GM18508 (cell line): Measurements from ENCODE around the gene CRACDL.

Experiments used
- ATAC-seq: cut with Tn5 transposase; IDR thresholded peaks from one replicate; pipeline ENCODE4 v1.9.1; 2021; ENCODE audit warnings: moderate number of reproducible peaks; ENCODE audit not compliant: insufficient read depth, unreplicated experiment

The CRACDL gene

GRCh38 chr2:98866033-98866432 is 70.0 kb downstream of the CRACDL start:
- no peak for ATAC-seq

GRCh38 chr2:98861601-98862000 is 74.4 kb downstream of the CRACDL start:
- ATAC-seq: no peak

DNA sequence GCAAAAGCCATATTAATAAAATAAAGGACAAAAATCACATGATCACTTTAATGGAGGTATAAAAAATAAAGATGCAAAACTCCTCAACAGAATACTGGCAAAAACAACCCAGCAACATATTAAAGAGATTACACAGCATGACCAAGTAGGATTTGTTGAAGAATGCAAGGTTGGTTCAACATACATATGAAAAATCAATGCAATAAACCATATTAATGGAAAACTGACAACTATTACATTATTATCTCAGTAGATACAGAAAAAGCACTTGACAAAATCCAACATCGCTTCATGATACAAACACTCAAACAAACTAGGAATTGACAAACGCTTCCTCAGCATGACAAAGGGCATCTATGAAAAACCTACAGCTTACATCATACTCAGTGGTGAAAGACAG is 76.7 kb downstream of the CRACDL start:
- ATAC-seq: no peak

- no peak for ATAC-seq
Observed at GRCh38 chr2:98857001-98857400, 79.0 kb downstream of the CRACDL start.

- ATAC-seq: no peak
Observed at GRCh38 chr2:98854682-98855081, 81.3 kb downstream of the CRACDL start.

- no peak for ATAC-seq
Observed at GRCh38 chr2:98852932-98853331, 83.1 kb downstream of the CRACDL start.

DNA sequence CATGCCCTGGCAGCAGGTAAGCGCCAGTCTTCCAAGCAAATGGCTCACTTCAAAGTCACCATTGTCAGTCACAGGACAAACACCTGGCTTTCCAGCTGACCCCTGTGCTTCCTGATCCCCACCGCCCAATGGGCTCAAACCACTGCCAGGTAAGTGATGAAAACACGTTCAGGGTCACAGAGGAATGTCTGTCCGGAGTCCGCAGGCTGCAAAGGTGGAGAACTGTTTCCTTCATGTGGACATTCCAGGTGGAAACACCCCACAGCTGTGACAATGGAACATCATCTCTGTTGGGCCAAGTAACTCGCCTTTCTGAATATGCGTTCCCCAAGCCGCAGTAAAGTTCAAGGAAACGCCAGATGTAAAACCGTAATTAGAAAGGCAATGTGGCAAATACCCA is 86.0 kb downstream of the CRACDL start:
- ATAC-seq: no peak

GRCh38 chr2:98849113-98849512 is 86.9 kb downstream of the CRACDL start:
- ATAC-seq: no peak

GRCh38 chr2:98847853-98848252 is 88.2 kb downstream of the CRACDL start:
- ATAC-seq: no peak

DNA sequence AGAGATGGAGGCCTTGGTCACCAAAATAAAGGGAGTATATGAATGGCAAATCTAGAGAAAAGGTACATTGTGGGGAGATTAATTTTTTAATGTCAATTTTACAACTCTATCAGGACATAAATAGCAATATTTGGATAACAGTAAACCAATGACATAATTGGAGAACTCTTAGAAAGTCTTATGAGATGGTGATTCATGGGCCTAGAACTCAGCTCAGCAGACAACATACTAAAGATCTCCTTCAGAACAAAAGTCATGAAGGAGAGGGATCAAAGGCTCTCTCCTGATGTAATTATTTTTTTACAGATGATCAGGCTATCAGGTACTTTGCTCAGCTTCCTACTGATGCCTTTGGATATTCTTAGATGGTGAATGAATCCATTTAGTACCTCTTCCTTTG is 90.0 kb downstream of the CRACDL start:
- ATAC-seq: no peak

DNA sequence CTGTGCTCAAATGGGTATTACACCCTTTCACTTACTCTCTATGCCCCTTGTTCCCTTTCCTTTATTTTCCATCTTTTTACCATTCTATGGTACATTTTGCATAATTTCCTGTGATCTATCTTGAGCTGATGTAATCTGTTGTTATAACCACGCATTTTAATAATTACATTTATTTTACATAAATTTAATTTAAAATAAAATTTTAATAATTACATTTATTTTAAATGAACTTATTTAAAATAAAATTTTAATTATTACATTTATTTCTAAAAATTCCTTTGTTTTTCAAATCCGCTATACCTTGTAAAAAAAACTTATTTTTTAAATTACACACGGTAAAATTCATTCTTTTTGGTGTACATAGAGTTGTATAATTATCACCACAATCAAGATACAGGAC is 93.9 kb downstream of the CRACDL start:
- ATAC-seq: no peak

DNA sequence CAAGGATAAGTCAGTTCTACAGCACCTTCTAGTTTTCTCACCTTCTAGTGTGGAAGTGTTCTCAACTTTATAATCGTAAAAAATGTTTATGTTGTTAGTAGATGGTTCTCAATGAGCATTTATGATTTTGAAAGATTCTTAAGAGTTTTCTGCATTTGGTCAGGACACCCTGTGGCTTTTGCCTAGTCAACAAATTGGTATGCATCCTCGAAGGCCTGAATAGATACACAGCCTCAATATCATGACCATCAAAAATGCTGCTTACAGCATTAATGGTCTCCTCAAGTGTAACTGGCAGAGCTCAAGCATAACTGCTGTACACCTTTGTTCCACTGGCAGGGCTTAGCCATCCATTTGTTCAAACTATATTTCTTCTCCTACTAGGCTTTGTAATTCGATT is 96.7 kb downstream of the CRACDL start:
- no peak for ATAC-seq

DNA sequence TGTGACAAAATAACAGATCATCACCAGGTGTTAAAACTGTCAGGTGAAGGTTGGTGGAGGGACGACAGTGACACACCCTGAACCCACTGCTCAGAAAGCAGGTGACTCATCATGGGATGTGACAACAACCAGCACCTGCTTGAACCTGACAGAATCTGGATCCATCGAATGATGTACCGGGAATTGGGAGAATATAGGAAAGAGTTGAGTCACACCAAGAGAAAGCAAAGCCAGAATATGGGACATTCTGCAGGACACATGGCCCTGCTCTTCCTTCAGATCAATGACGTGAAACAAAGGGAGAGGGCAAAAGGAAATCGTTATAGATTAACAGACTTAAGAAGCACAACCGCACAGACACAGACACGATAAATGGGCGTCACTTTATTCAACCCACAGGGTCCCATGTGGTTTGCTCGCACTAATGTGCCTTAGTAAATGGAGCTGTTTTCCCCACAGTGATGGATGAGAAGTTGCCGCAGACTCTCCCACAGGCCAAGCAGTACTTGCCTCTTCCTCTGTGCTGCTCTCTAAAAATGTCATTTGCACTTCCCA is 100.1 kb downstream of the CRACDL start:
- ATAC-seq: no peak

DNA sequence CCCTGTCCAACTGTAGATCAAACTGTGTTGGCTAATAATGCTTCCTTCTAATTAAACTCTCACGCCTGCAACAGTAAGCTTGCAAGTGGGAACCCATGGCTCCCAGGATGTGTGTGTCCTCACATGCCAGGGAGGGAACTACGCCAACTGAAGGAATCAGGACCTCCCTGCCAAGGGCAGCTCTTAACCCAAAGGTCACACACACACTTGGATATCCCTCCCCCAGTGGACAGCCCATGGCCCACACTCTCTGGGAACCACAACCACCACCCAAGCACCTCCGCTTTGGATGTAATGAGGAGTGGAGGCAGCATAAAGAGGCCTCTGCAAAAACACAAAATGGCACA is 102.1 kb downstream of the CRACDL start:
- no peak for ATAC-seq

- no peak for ATAC-seq
Observed at GRCh38 chr2:98833172-98833916, 102.7 kb downstream of the CRACDL start.

GRCh38 chr2:98832172-98832571 is 103.9 kb downstream of the CRACDL start:
- no peak for ATAC-seq

- ATAC-seq: no peak
Observed at GRCh38 chr2:98830571-98831145, 105.4 kb downstream of the CRACDL start.

DNA sequence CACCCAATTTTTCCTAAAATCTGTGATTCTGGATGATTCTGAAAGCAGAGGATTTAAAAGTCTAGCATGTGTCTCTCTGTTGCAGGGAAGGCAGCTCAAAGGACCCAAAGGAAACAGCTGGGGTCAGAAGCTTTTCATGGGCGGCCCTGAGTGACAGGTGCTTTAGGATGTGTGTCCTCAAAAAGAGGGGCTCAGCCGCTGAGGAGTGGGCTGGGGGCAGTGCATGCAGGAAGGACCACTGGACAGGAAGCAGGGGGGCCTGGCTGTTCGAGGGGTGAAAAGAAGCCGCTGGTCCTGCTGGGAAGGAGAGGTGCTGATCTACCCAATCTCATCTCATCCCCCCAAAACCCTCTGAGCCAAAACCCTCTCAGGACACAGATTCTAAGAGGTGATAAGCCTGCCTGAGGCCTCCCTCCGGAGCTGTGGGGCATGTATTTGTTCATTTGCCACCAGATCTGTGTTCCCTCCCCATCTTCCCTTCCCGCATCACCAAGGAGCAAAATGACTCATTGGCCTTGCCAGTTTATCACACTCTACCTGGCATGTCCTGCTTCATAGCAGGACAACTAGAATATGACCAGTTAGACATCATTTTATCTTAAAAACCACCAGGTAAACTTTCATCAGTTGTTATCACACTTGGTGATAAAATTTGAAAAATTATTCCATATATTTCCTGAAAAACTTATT is 106.3 kb downstream of the CRACDL start:
- ATAC-seq: no peak

DNA sequence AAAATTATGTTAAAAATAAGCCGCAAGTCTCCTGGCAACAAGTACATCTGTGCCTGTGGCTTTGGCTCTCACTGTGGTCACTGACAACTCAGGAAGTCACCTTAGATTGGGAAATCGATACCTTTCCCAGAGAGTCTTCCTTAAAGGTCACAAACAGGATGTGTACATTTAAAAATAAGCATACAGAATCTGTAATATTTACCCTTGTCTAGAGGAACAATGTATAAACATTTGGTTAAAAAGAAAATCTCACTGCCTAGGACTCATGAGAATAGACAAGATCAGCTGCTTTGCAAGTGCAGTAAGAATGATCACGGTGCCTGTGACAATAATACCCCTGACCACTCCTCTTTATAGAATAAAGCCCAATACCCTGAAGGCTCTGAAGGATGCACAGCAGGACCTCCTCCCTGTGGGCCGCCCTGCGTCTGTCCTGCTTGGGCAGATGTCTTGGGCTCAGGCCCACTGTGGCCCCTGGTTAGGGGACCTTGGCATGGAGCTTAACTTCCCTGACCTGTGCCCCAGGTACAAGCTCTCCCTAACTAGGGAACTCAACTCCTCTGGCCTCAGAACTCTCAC is 107.1 kb downstream of the CRACDL start:
- ATAC-seq: no peak

GRCh38 chr2:98828369-98828744 is 107.7 kb downstream of the CRACDL start:
- ATAC-seq: no peak
